K562 (cell line): Measurements from ENCODE around the gene C4orf36. TPM values are rescaled to one million over a fixed set of nuclear protein-coding genes. Genes with fewer than 3 reads are reported as not detected.
A peak's percentile ranks its signal among the peaks of the same experiment; 100 is the strongest.

Source experiments
- HLTF ChIP-seq: fragments of 450-650 bp; IDR thresholded peaks from 2 replicates; pipeline ENCODE4 v1.6.1; 2016
- MGA ChIP-seq: fragments of 450-650 bp; IDR thresholded peaks from 2 replicates; pipeline ENCODE4 v1.6.1; 2016; ENCODE audit warnings: mild to moderate bottlenecking, moderate library complexity
- MIER1 ChIP-seq: fragments of 450-650 bp; IDR thresholded peaks from 2 replicates; pipeline ENCODE4 v1.6.1; 2016; ENCODE audit warnings: antibody characterized with exemption, mild to moderate bottlenecking, low read depth
- NFYB ChIP-seq: IDR thresholded peaks from 2 replicates; pipeline ENCODE4 v1.6.1; 2011; ENCODE audit warnings: mild to moderate bottlenecking, moderate library complexity; ENCODE audit not compliant: insufficient read length; ENCODE audit errors: extremely low read depth
- RREB1 ChIP-seq: fragments of 250-450 bp; sonication (Bioruptor Pico); IDR thresholded peaks from 2 replicates; pipeline ENCODE4 v1.4.0; 2020
- U2AF2 ChIP-seq: fragments of 200-400 bp; formaldehyde crosslinking; optimal IDR thresholded peaks from 2 replicates; pipeline ENCODE3; 2017; ENCODE audit warnings: low read depth, mild to moderate bottlenecking, low read length
- XRCC3 ChIP-seq: fragments of 450-650 bp; IDR thresholded peaks from 2 replicates; pipeline ENCODE4 v1.6.1; 2017; ENCODE audit warnings: mild to moderate bottlenecking, moderate library complexity
- ZNF324 ChIP-seq: fragments of 250-450 bp; sonication (Bioruptor Pico); IDR thresholded peaks from 2 replicates; pipeline ENCODE4 v1.4.0; 2020; ENCODE audit warnings: mild to moderate bottlenecking
- ZNF764 ChIP-seq: fragments of 250-450 bp; sonication (Bioruptor Pico); IDR thresholded peaks from 2 replicates; pipeline ENCODE4 v1.4.0; 2020; ENCODE audit warnings: low read depth, mild to moderate bottlenecking, moderate library complexity
- polyA plus RNA-seq, 8 experiments: library from polyadenylated mRNA; depleted of rRNA in 4 of 8; stranded (reverse) in 5 of 8; unstranded in 3 of 8; fragments of >200 nt; fragmentation: Nextera tagmentation in 2 of 8; fragmentation: Illumina TruSeq in 1 of 8; extraction: Ambion mirVana in 2 of 8; extraction: Trizol in 1 of 8; gene quantifications; 2 replicates each; pipeline versions ENCODE4 v1.2.1 to v1.2.3, GENCODE V29; 2011 to 2014; ENCODE audit warnings: inconsistent platforms in 1 of 8, missing spikeins in 1 of 8
- total RNA-seq, 7 experiments: library from RNA; depleted of rRNA in 6 of 7; stranded (reverse); fragments of >200 nt in 6 of 7; fragmentation: Illumina TruSeq in 2 of 7; extraction: Trizol in 2 of 7; gene quantifications; 2 replicates each; pipeline versions ENCODE4 v1.2.1 to v1.2.3, GENCODE V29; 2011 to 2021; ENCODE audit warnings: low replicate concordance in 1 of 7

Gene C4orf36
- total and polyA plus RNA-seq, 9 of the 15 experiments (the other 6 are each of a cell fraction or from before 2014, with no cell fraction given): 0.14 to 0.45 (median 0.20) TPM; not detected in 5

- TF ChIP-seq MGA (peak; percentile 25; the same call in 1 of the 2 replicates), U2AF2 (no peak), RREB1 (CRISPR knock-in tag) (no peak), ZNF764 (no peak), ZNF324 (CRISPR knock-in tag) (no peak), HLTF (no peak), NFYB (no peak), MIER1 (no peak), XRCC3 (no peak)
Measured at GRCh38 chr4:86940920-86941460, 48.8 kb upstream of the C4orf36 start (continued).
